Measurements from ENCODE around the gene CDYL2. TPM values are rescaled to one million over a fixed set of nuclear protein-coding genes. Genes with fewer than 3 reads are reported as not detected.

The CDYL2 gene
- total and polyA plus RNA-seq, 2 donors (not counting 3 experiments of a cell fraction or from before 2014, with no cell fraction given): 7.1 to 71.3 TPM

DNA sequence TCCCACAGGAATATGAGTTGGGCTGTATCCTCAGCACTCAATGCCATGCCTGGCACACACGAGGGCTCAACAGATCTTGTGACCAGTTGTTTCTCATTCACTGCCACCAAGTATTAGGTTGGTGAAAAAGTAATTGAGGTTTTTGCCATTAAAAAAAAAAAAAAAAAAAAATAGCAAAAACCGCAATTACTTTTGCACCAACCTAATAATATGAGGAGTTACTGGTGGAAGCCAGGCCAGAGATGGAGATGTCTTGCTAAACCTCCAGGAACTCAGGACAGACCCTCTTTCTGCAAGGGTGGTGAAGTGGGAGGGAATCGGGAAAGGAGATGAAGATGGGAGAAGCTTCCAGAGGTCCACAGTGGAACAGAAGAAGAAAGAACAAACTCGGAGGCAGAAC is 139.0 kb downstream of the CDYL2 start:
- CTCF ChIA-PET: interaction anchor here (1.5 kb wide), 1 partner anchor 42 kb away, joined by 3 read pairs; no protein-coding TSS in a partner anchor
- FAIRE-seq (no peak), DNase-seq (ENCODE audit: low read depth, low spot score) (no peak)
- Histone ChIP-seq H3K4me3 (replicated peaks in 1 of 3; ENCODE audit: insufficient read depth in 1 of 3, low read depth in 1 of 3, low read length in 3 of 3) (no peak overlapping the region), H3K79me2 (ENCODE audit: control insufficient read depth, insufficient read depth, low read length) (peaks cover 73% of the 10 kb centered on the region), H3K27ac (ENCODE audit: insufficient read depth, low read depth, low read length) (no peak overlapping the region), H3K9ac (replicated peaks; ENCODE audit: extremely low read depth, insufficient read depth, low read length) (no peak overlapping the region), H3K9me3 (replicated peaks; ENCODE audit: control insufficient read depth, insufficient read depth, low read length) (no peaks in the 10 kb centered on the region), H3K4me1 (ENCODE audit: control insufficient read depth, extremely low read depth, insufficient read depth, low read length) (peaks cover 13% of the 10 kb centered on the region), H2AFZ (ENCODE audit: low read depth, low read length) (no peak overlapping the region), H4K20me1 (replicated peaks; ENCODE audit: control insufficient read depth, extremely low read depth, insufficient read depth, low read length) (no peaks in the 10 kb centered on the region), H3K36me3 (ENCODE audit: control insufficient read depth in 2 of 2, extremely low read depth in 1 of 2, insufficient read depth in 2 of 2, low read length in 2 of 2) (no peaks in the 10 kb centered on the region), H3K4me2 (ENCODE audit: insufficient read depth, low read length) (no peak overlapping the region), H3K27me3 (ENCODE audit: control insufficient read depth in 2 of 2, insufficient read depth in 2 of 2, low read length in 2 of 2) (no peaks in the 10 kb centered on the region), H3K9me1 (replicated peaks; ENCODE audit: control insufficient read depth, extremely low read depth, insufficient read depth, low read length) (no peaks in the 10 kb centered on the region)
- intact Hi-C loops (cut with micrococcal nuclease): no loop called here
- no TSS peak for BruUV-seq (replicated peaks)
- dilution Hi-C loops (cut with MboI; ENCODE audit: extremely low pct_ligation_motif_present, low sequenced_read_pairs): no loop called here
- TF ChIP-seq, protein P1, sequence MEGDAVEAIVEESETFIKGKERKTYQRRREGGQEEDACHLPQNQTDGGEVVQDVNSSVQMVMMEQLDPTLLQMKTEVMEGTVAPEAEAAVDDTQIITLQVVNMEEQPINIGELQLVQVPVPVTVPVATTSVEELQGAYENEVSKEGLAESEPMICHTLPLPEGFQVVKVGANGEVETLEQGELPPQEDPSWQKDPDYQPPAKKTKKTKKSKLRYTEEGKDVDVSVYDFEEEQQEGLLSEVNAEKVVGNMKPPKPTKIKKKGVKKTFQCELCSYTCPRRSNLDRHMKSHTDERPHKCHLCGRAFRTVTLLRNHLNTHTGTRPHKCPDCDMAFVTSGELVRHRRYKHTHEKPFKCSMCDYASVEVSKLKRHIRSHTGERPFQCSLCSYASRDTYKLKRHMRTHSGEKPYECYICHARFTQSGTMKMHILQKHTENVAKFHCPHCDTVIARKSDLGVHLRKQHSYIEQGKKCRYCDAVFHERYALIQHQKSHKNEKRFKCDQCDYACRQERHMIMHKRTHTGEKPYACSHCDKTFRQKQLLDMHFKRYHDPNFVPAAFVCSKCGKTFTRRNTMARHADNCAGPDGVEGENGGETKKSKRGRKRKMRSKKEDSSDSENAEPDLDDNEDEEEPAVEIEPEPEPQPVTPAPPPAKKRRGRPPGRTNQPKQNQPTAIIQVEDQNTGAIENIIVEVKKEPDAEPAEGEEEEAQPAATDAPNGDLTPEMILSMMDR (IDR thresholded peaks at IDR 0.05; ENCODE audit: extremely low read depth in 1 of 2, insufficient read depth in 1 of 2, low read depth in 1 of 2, low read length in 2 of 2): no peak
- TF ChIP-seq GATA2 (IDR thresholded peaks at IDR 0.05; ENCODE audit: insufficient read depth, insufficient read length, low read depth, low read length) (no peak), JUN (IDR thresholded peaks at IDR 0.05; ENCODE audit: borderline replicate concordance, insufficient read depth, insufficient read length, low read depth) (no peak), POLR2A (IDR thresholded peaks at IDR 0.05; ENCODE audit: low read depth, low read length) (no peak), MAX (IDR thresholded peaks at IDR 0.05; ENCODE audit: insufficient read depth, insufficient read length) (no peak), POLR2AphosphoS5 (IDR thresholded peaks at IDR 0.05; ENCODE audit: insufficient read depth, low read depth, low read length) (no peak), MYC (IDR thresholded peaks at IDR 0.05; ENCODE audit: low read depth, low read length) (no peak), FOS (IDR thresholded peaks at IDR 0.05; ENCODE audit: borderline replicate concordance, insufficient read depth, low read length) (no peak), EZH2 (IDR thresholded peaks at IDR 0.05; ENCODE audit: borderline replicate concordance, low read depth, low read length, severe bottlenecking) (no peak)
- POLR2A ChIA-PET: no interaction called here
